ENCODE measurements around the gene GPATCH1.
A peak's percentile ranks its signal among the peaks of the same experiment; 100 is the strongest.
"Not testable (repeated sequence)": the region's sequence is repeated elsewhere in the genome, so short reads cannot be mapped to it uniquely, and the experiment has no call there.

The GPATCH1 gene

GRCh38 chr19:33117501-33117900 lies 36.5 kb downstream of the GPATCH1 start:
- Mint-ChIP-seq H3K36me3 (ENCODE audit: low read depth) (peaks cover 30% of the 10 kb centered on the region), H3K27ac (no peak overlapping the region), H3K9me3 (no peaks in the 10 kb centered on the region), H3K4me3 (no peak overlapping the region), H3K4me1 (ENCODE audit: low read depth) (no peaks in the 10 kb centered on the region), H3K27me3 (ENCODE audit: low read depth) (no peaks in the 10 kb centered on the region)
- no peak for DNase-seq (ENCODE audit: low spot score)

- Mint-ChIP-seq H3K27ac (no peak overlapping the region), H3K4me1 (ENCODE audit: low read depth) (no peaks in the 10 kb centered on the region), H3K36me3 (ENCODE audit: low read depth) (peaks cover 30% of the 10 kb centered on the region), H3K4me3 (no peak overlapping the region), H3K9me3 (no peaks in the 10 kb centered on the region), H3K27me3 (ENCODE audit: low read depth) (no peaks in the 10 kb centered on the region)
- DNase-seq (ENCODE audit: low spot score) = no peak
Measured at GRCh38 chr19:33118643-33119042, 37.7 kb downstream of the GPATCH1 start.

- Mint-ChIP-seq H3K4me3 (no peak overlapping the region), H3K27me3 (ENCODE audit: low read depth) (no peaks in the 10 kb centered on the region), H3K9me3 (no peaks in the 10 kb centered on the region), H3K4me1 (ENCODE audit: low read depth) (peaks cover 15% of the 10 kb centered on the region), H3K27ac (peak overlapping the region; percentile 13), H3K36me3 (ENCODE audit: low read depth) (peaks cover 28% of the 10 kb centered on the region)
- no peak for DNase-seq (ENCODE audit: low spot score)
Measured at GRCh38 chr19:33124207-33125098, 43.5 kb downstream of the GPATCH1 start.

- H3K27ac Mint-ChIP-seq = no peak overlapping the region
- H3K9me3 Mint-ChIP-seq = no peaks in the 10 kb centered on the region
- no peak overlapping the region for H3K4me3 Mint-ChIP-seq
- no peaks in the 10 kb centered on the region for H3K27me3 Mint-ChIP-seq (ENCODE audit: low read depth)
- H3K36me3 Mint-ChIP-seq (ENCODE audit: low read depth) = peaks cover 31% of the 10 kb centered on the region
- peaks cover 15% of the 10 kb centered on the region for H3K4me1 Mint-ChIP-seq (ENCODE audit: low read depth)
- peak; percentile 42 for DNase-seq (ENCODE audit: low spot score)
Measured at GRCh38 chr19:33125929-33126388, 45.0 kb downstream of the GPATCH1 start.

GRCh38 chr19:33126712-33127111 lies 45.7 kb downstream of the GPATCH1 start:
- peaks cover 29% of the 10 kb centered on the region for H3K36me3 Mint-ChIP-seq (ENCODE audit: low read depth)
- not testable (repeated sequence) for H3K4me3 Mint-ChIP-seq; H3K9me3 Mint-ChIP-seq; H3K27ac Mint-ChIP-seq; H3K27me3 Mint-ChIP-seq (ENCODE audit: low read depth); DNase-seq (ENCODE audit: low spot score)
- H3K4me1 Mint-ChIP-seq (ENCODE audit: low read depth) = peaks cover 15% of the 10 kb centered on the region

- Mint-ChIP-seq H3K27me3 (ENCODE audit: low read depth) (no peaks in the 10 kb centered on the region), H3K4me3 (no peak overlapping the region), H3K27ac (no peak overlapping the region), H3K36me3 (ENCODE audit: low read depth) (peaks cover 23% of the 10 kb centered on the region), H3K9me3 (no peaks in the 10 kb centered on the region), H3K4me1 (ENCODE audit: low read depth) (peaks cover 8% of the 10 kb centered on the region)
- DNase-seq (ENCODE audit: low spot score) = no peak
Measured at GRCh38 chr19:33129901-33130300, 48.9 kb downstream of the GPATCH1 start.

GRCh38 chr19:33130433-33130832 lies 49.5 kb downstream of the GPATCH1 start:
- peaks cover 21% of the 10 kb centered on the region for H3K36me3 Mint-ChIP-seq (ENCODE audit: low read depth)
- no peaks in the 10 kb centered on the region for H3K27me3 Mint-ChIP-seq (ENCODE audit: low read depth)
- no peak overlapping the region for H3K4me3 Mint-ChIP-seq
- no peak overlapping the region for H3K27ac Mint-ChIP-seq
- no peak for DNase-seq (ENCODE audit: low spot score)
- H3K4me1 Mint-ChIP-seq (ENCODE audit: low read depth) = peaks cover 6% of the 10 kb centered on the region
- H3K9me3 Mint-ChIP-seq = no peaks in the 10 kb centered on the region

- Mint-ChIP-seq H3K9me3 (no peaks in the 10 kb centered on the region), H3K4me3 (no peak within 1 kb of the TSS), H3K36me3 (ENCODE audit: low read depth) (peaks cover 15% of the 10 kb centered on the region), H3K27me3 (ENCODE audit: low read depth) (no peaks in the 10 kb centered on the region), H3K4me1 (ENCODE audit: low read depth) (no peaks in the 10 kb centered on the region), H3K27ac (no peak within 1 kb of the TSS)
- no peak for DNase-seq (ENCODE audit: low spot score)
Measured at GRCh38 chr19:33132021-33132420, 51.0 kb downstream of the GPATCH1 start, which contains the start of gene WDR88. Gene WDR88 (plus strand): TSS chr19:33132114. CDS start chr19:33132170, 56 bp downstream.

GRCh38 chr19:33132425-33132824 lies 51.4 kb downstream of the GPATCH1 start:
- DNase-seq (ENCODE audit: low spot score) = no peak
- Mint-ChIP-seq H3K27me3 (ENCODE audit: low read depth) (no peaks in the 10 kb centered on the region), H3K4me3 (no peak overlapping the region), H3K27ac (no peak overlapping the region), H3K9me3 (no peaks in the 10 kb centered on the region), H3K36me3 (ENCODE audit: low read depth) (peaks cover 14% of the 10 kb centered on the region), H3K4me1 (ENCODE audit: low read depth) (no peaks in the 10 kb centered on the region)

GRCh38 chr19:33133438-33134031 lies 52.6 kb downstream of the GPATCH1 start:
- Mint-ChIP-seq H3K36me3 (ENCODE audit: low read depth) (peaks cover 10% of the 10 kb centered on the region), H3K27me3 (ENCODE audit: low read depth) (no peaks in the 10 kb centered on the region), H3K4me1 (ENCODE audit: low read depth) (no peaks in the 10 kb centered on the region), H3K9me3 (no peaks in the 10 kb centered on the region), H3K27ac (no peak overlapping the region), H3K4me3 (no peak overlapping the region)
- no peak for DNase-seq (ENCODE audit: low spot score)

- Mint-ChIP-seq H3K4me3 (peak overlapping the region; percentile 48), H3K4me1 (ENCODE audit: low read depth) (no peaks in the 10 kb centered on the region), H3K9me3 (no peaks in the 10 kb centered on the region), H3K36me3 (ENCODE audit: low read depth) (peaks cover 5% of the 10 kb centered on the region), H3K27ac (peak overlapping the region; percentile 52), H3K27me3 (ENCODE audit: low read depth) (no peaks in the 10 kb centered on the region)
- DNase-seq (ENCODE audit: low spot score) = peak; percentile 67
Measured at GRCh38 chr19:33134571-33135041, 53.6 kb downstream of the GPATCH1 start.

- Mint-ChIP-seq H3K27me3 (ENCODE audit: low read depth) (no peaks in the 10 kb centered on the region), H3K4me3 (no peak overlapping the region)
Measured at GRCh38 chr19:33139165-33139564, 58.2 kb downstream of the GPATCH1 start.

GRCh38 chr19:33143897-33144405 lies 63.0 kb downstream of the GPATCH1 start:
- Mint-ChIP-seq H3K36me3 (ENCODE audit: low read depth) (no peaks in the 10 kb centered on the region), H3K9me3 (no peaks in the 10 kb centered on the region), H3K27ac (no peak overlapping the region), H3K4me3 (no peak overlapping the region), H3K27me3 (ENCODE audit: low read depth) (peaks cover 2% of the 10 kb centered on the region), H3K4me1 (ENCODE audit: low read depth) (peaks cover 4% of the 10 kb centered on the region)
- peak; percentile 47 for DNase-seq (ENCODE audit: low spot score)

More at GRCh38 chr19:33139165-33139564, 58.2 kb downstream of the GPATCH1 start:
- Mint-ChIP-seq H3K36me3 (ENCODE audit: low read depth) (no peaks in the 10 kb centered on the region), H3K4me1 (ENCODE audit: low read depth) (peaks cover 4% of the 10 kb centered on the region), H3K27ac (no peak overlapping the region), H3K9me3 (no peaks in the 10 kb centered on the region)
- no peak for DNase-seq (ENCODE audit: low spot score)

GRCh38 chr19:33146209-33146608 lies 65.2 kb downstream of the GPATCH1 start:
- peaks cover 4% of the 10 kb centered on the region for H3K4me1 Mint-ChIP-seq (ENCODE audit: low read depth)
- H3K27ac Mint-ChIP-seq = no peak overlapping the region
- H3K4me3 Mint-ChIP-seq = no peak overlapping the region
- H3K36me3 Mint-ChIP-seq (ENCODE audit: low read depth) = no peaks in the 10 kb centered on the region
- DNase-seq (ENCODE audit: low spot score) = no peak
- H3K9me3 Mint-ChIP-seq = no peaks in the 10 kb centered on the region
- peaks cover 2% of the 10 kb centered on the region for H3K27me3 Mint-ChIP-seq (ENCODE audit: low read depth)
